HepG2 (cell line): Measurements from ENCODE around the gene ALG3. TPM values are rescaled to one million over a fixed set of nuclear protein-coding genes. Genes with fewer than 3 reads are reported as not detected.
A peak's percentile ranks its signal among the peaks of the same experiment; 100 is the strongest.

Experiments used
- BRCA1 ChIP-seq: sonication (generic); formaldehyde crosslinking; IDR thresholded peaks from 2 replicates; pipeline ENCODE4 v1.4.0; 2020; ENCODE audit warnings: missing genetic modification reagents
- CERS6 ChIP-seq: sonication (generic); formaldehyde crosslinking; IDR thresholded peaks from 2 replicates; pipeline ENCODE4 v1.5.0; 2020; ENCODE audit warnings: missing genetic modification reagents
- FOXA3 ChIP-seq: IDR thresholded peaks from 2 replicates; pipeline ENCODE4 v1.6.1; 2016; ENCODE audit warnings: missing genetic modification reagents, missing compliant biosample characterization
- GFI1 ChIP-seq: sonication (generic); formaldehyde crosslinking; IDR thresholded peaks from 2 replicates; pipeline ENCODE4 v1.5.0; 2020; ENCODE audit warnings: missing genetic modification reagents, mild to moderate bottlenecking, borderline replicate concordance
- GTF2F1 ChIP-seq: fragments of 150-350 bp; IDR thresholded peaks from 2 replicates; pipeline ENCODE4 v1.6.1; 2014; ENCODE audit warnings: low read length
- HBP1 ChIP-seq: IDR thresholded peaks from 2 replicates; pipeline ENCODE4 v1.6.1; 2016; ENCODE audit warnings: low read depth, control low read depth
- IRF1 ChIP-seq: sonication (generic); formaldehyde crosslinking; IDR thresholded peaks from 2 replicates; pipeline ENCODE4 v1.4.0; 2020; ENCODE audit warnings: low read depth, mild to moderate bottlenecking, missing genetic modification reagents
- JARID2 ChIP-seq: sonication (generic); formaldehyde crosslinking; IDR thresholded peaks from 2 replicates; pipeline ENCODE4 v1.8.1; 2023; ENCODE audit warnings: missing genetic modification reagents, inconsistent platforms; ENCODE audit not compliant: insufficient replicate concordance
- KMT2A ChIP-seq: sonication (generic); formaldehyde crosslinking; IDR thresholded peaks from 2 replicates; pipeline ENCODE4 v1.4.0; 2020; ENCODE audit warnings: missing genetic modification reagents
- NKX3-1 ChIP-seq: sonication (generic); formaldehyde crosslinking; IDR thresholded peaks from 2 replicates; pipeline ENCODE4 v1.5.0; 2020; ENCODE audit warnings: missing genetic modification reagents
- RNF2 ChIP-seq: fragments of 450-650 bp; conservative IDR thresholded peaks from 2 replicates; pipeline ENCODE4 v1.6.1; 2016; ENCODE audit warnings: low read depth
- SAP130 ChIP-seq: IDR thresholded peaks from 2 replicates; pipeline ENCODE4 v1.6.1; 2016; ENCODE audit warnings: low read depth
- STAT5B ChIP-seq: sonication (generic); formaldehyde crosslinking; IDR thresholded peaks from 2 replicates; pipeline ENCODE4 v1.4.0; 2020; ENCODE audit warnings: missing genetic modification reagents
- TSC22D2 ChIP-seq: sonication (generic); formaldehyde crosslinking; IDR thresholded peaks from 2 replicates; pipeline ENCODE4 v1.5.1; 2020; ENCODE audit warnings: missing genetic modification reagents, mild to moderate bottlenecking, borderline replicate concordance
- ZNF260 ChIP-seq: sonication (generic); formaldehyde crosslinking; IDR thresholded peaks from 2 replicates; pipeline ENCODE4 v1.4.0; 2020; ENCODE audit warnings: missing genetic modification reagents, low read depth, mild to moderate bottlenecking, borderline replicate concordance
- ZNF354B ChIP-seq: sonication (generic); formaldehyde crosslinking; IDR thresholded peaks from 2 replicates; pipeline ENCODE4 v1.8.0; 2022; ENCODE audit warnings: mild to moderate bottlenecking, missing genetic modification reagents
- ZNF547 ChIP-seq: sonication (generic); formaldehyde crosslinking; IDR thresholded peaks from 2 replicates; pipeline ENCODE4 v1.5.1; 2020; ENCODE audit warnings: mild to moderate bottlenecking, missing genetic modification reagents
- ZNF552 ChIP-seq: sonication (generic); formaldehyde crosslinking; IDR thresholded peaks from 2 replicates; pipeline ENCODE4 v1.9.0; 2022; ENCODE audit warnings: missing genetic modification reagents, mild to moderate bottlenecking, borderline replicate concordance
- ZNF563 ChIP-seq: sonication (generic); formaldehyde crosslinking; IDR thresholded peaks from 2 replicates; pipeline ENCODE4 v1.8.0; 2022; ENCODE audit warnings: mild to moderate bottlenecking, moderate library complexity, missing genetic modification reagents
- ZNF580 ChIP-seq: IDR thresholded peaks from 2 replicates; pipeline ENCODE4 v1.6.1; 2016; ENCODE audit warnings: low read depth, borderline replicate concordance
- ZNF770 ChIP-seq: sonication (generic); formaldehyde crosslinking; IDR thresholded peaks from 2 replicates; pipeline ENCODE4 v1.5.0; 2020; ENCODE audit warnings: mild to moderate bottlenecking, missing genetic modification reagents
- ZNF775 ChIP-seq: sonication (generic); formaldehyde crosslinking; IDR thresholded peaks from 2 replicates; pipeline ENCODE4 v1.4.0; 2020; ENCODE audit warnings: missing genetic modification reagents, mild to moderate bottlenecking, moderate library complexity, borderline replicate concordance
- ZNF776 ChIP-seq: sonication (generic); formaldehyde crosslinking; IDR thresholded peaks from 2 replicates; pipeline ENCODE4 v1.4.0; 2020; ENCODE audit warnings: mild to moderate bottlenecking, missing genetic modification reagents
- ZNF850 ChIP-seq: sonication (generic); formaldehyde crosslinking; conservative IDR thresholded peaks from 2 replicates; pipeline ENCODE4 v1.9.0; 2021; ENCODE audit warnings: mild to moderate bottlenecking, missing genetic modification reagents
- ZSCAN30 ChIP-seq: sonication (generic); formaldehyde crosslinking; IDR thresholded peaks from 2 replicates; pipeline ENCODE4 v1.5.0; 2020; ENCODE audit warnings: mild to moderate bottlenecking, missing genetic modification reagents
- polyA plus RNA-seq, 8 experiments: library from polyadenylated mRNA; depleted of rRNA in 3 of 8; stranded (reverse) in 7 of 8; unstranded in 1 of 8; fragments of >200 nt; fragmentation: Illumina TruSeq in 4 of 8; extraction: Trizol in 4 of 8; gene quantifications; 2 replicates each; pipeline versions ENCODE4 v1.2.1 to v1.2.3, GENCODE V29; 2011 to 2016; ENCODE audit warnings: low read depth in 4 of 8, missing spikeins in 1 of 8, mixed read lengths in 1 of 8; ENCODE audit not compliant: insufficient read depth in 1 of 8
- total RNA-seq, 5 experiments: library from RNA; depleted of rRNA; stranded (reverse); fragments of >200 nt; fragmentation: Illumina TruSeq; extraction: Trizol; gene quantifications; 2 replicates each; pipeline ENCODE4 v1.2.3, GENCODE V29; 2016; ENCODE audit warnings: low read depth in 1 of 5

The ALG3 gene
- total and polyA plus RNA-seq, 2 of the 13 experiments (the other 11 are each of a cell fraction or from before 2014, with no cell fraction given), result 46.6 to 57.1 TPM

GRCh38 chr3:184241447-184242296 lies 7.1 kb downstream of the ALG3 start (continued):
- TF ChIP-seq FOXA3 (peak; percentile 77), BRCA1 (CRISPR knock-in tag) (peak; percentile 98), ZNF776 (no peak; the same call in 1 of the 2 replicates), GTF2F1 (no peak), IRF1 (CRISPR knock-in tag) (peak; percentile 85; the same call in 1 of the 2 replicates), ZSCAN30 (CRISPR knock-in tag) (no peak), ZNF850 (no peak), ZNF552 (CRISPR knock-in tag) (peak; percentile 94), KMT2A (CRISPR knock-in tag) (peak; percentile 79; the same call in 1 of the 2 replicates), ZNF775 (CRISPR knock-in tag) (0 out of 2 replicates have a peak, but pooled peaks have one; percentile 73), ZNF580 (CRISPR knock-in tag) (peak; percentile 89; the same call in 1 of the 2 replicates), JARID2 (CRISPR knock-in tag) (peak; percentile 71), NKX3-1 (CRISPR knock-in tag) (peak; percentile 88), ZNF770 (CRISPR knock-in tag) (no peak), STAT5B (CRISPR knock-in tag) (no peak), ZNF547 (CRISPR knock-in tag) (peak; percentile 76; the same call in 1 of the 2 replicates), RNF2 (no peak), ZNF354B (CRISPR knock-in tag) (no peak), ZNF563 (no peak), HBP1 (CRISPR knock-in tag) (no peak; the same call in 1 of the 2 replicates), CERS6 (CRISPR knock-in tag) (no peak), TSC22D2 (CRISPR knock-in tag) (peak; percentile 77; the same call in 1 of the 2 replicates), ZNF260 (CRISPR knock-in tag) (peak; percentile 85; the same call in 1 of the 2 replicates), GFI1 (CRISPR knock-in tag) (peak; percentile 45; the same call in 1 of the 2 replicates), SAP130 (CRISPR knock-in tag) (peak; percentile 92)
